SK-N-SH treated with all-trans-retinoic acid at 6 μM for 48 hours (cell line): Measurements from ENCODE around the gene SLC9A7.

ENCODE experiments used
- BACH2 ChIP-seq: fragments of 250-450 bp; sonication (Bioruptor Pico); IDR thresholded peaks from 2 replicates; pipeline ENCODE4 v1.9.0; 2021; ENCODE audit warnings: mild to moderate bottlenecking, borderline replicate concordance
- CSDC2 ChIP-seq: fragments of 250-450 bp; sonication (Bioruptor Pico); IDR thresholded peaks from 2 replicates; pipeline ENCODE4 v1.5.0; 2020; ENCODE audit warnings: mild to moderate bottlenecking, moderate library complexity
- ISL1 ChIP-seq: fragments of 250-450 bp; sonication (Bioruptor Pico); IDR thresholded peaks from 2 replicates; pipeline ENCODE4 v2.1.2; 2022; ENCODE audit warnings: mild to moderate bottlenecking, moderate library complexity
- PATZ1 ChIP-seq: fragments of 250-450 bp; sonication (Bioruptor Pico); IDR thresholded peaks from 2 replicates; pipeline ENCODE4 v1.8.0; 2020; ENCODE audit warnings: mild to moderate bottlenecking, moderate library complexity, borderline replicate concordance
- TOX ChIP-seq: fragments of 250-450 bp; sonication (Bioruptor Pico); IDR thresholded peaks from 2 replicates; pipeline ENCODE4 v1.8.0; 2021; ENCODE audit warnings: mild to moderate bottlenecking, moderate library complexity, borderline replicate concordance
- ZFP30 ChIP-seq: fragments of 450-650 bp; formaldehyde crosslinking; IDR thresholded peaks from 2 replicates; pipeline ENCODE4 v1.5.0; 2022; ENCODE audit warnings: mild to moderate bottlenecking, moderate library complexity
- ZNF70 ChIP-seq: fragments of 450-650 bp; formaldehyde crosslinking; IDR thresholded peaks from 2 replicates; pipeline ENCODE4 v1.5.0; 2020; ENCODE audit warnings: mild to moderate bottlenecking, moderate library complexity
- ZNF8 ChIP-seq: fragments of 450-650 bp; formaldehyde crosslinking; IDR thresholded peaks from 2 replicates; pipeline ENCODE4 v1.5.0; 2020; ENCODE audit warnings: mild to moderate bottlenecking, moderate library complexity
- TF ChIP-seq, protein P1 (sequence below): fragments of 250-450 bp; sonication (Bioruptor Pico); IDR thresholded peaks from 2 replicates; pipeline ENCODE4 v1.5.1; 2020; ENCODE audit warnings: low read depth, mild to moderate bottlenecking, moderate library complexity

GRCh38 chrX:46653482-46653881 lies 105.4 kb downstream of the SLC9A7 start:
- TF ChIP-seq CSDC2 (CRISPR knock-in tag) (no peak), ISL1 (CRISPR knock-in tag) (no peak), PATZ1 (CRISPR knock-in tag) (no peak), TOX (no peak), ZNF70 (CRISPR knock-in tag) (no peak), ZFP30 (no peak), ZNF8 (no peak), BACH2 (CRISPR knock-in tag) (no peak)
- TF ChIP-seq, protein P1, sequence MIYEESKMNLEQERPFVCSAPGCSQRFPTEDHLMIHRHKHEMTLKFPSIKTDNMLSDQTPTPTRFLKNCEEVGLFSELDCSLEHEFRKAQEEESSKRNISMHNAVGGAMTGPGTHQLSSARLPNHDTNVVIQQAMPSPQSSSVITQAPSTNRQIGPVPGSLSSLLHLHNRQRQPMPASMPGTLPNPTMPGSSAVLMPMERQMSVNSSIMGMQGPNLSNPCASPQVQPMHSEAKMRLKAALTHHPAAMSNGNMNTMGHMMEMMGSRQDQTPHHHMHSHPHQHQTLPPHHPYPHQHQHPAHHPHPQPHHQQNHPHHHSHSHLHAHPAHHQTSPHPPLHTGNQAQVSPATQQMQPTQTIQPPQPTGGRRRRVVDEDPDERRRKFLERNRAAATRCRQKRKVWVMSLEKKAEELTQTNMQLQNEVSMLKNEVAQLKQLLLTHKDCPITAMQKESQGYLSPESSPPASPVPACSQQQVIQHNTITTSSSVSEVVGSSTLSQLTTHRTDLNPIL (CRISPR knock-in tag): no peak
